ENCODE results near the gene DNAJC17.

The DNAJC17 gene, protein sequence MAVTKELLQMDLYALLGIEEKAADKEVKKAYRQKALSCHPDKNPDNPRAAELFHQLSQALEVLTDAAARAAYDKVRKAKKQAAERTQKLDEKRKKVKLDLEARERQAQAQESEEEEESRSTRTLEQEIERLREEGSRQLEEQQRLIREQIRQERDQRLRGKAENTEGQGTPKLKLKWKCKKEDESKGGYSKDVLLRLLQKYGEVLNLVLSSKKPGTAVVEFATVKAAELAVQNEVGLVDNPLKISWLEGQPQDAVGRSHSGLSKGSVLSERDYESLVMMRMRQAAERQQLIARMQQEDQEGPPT

DNA sequence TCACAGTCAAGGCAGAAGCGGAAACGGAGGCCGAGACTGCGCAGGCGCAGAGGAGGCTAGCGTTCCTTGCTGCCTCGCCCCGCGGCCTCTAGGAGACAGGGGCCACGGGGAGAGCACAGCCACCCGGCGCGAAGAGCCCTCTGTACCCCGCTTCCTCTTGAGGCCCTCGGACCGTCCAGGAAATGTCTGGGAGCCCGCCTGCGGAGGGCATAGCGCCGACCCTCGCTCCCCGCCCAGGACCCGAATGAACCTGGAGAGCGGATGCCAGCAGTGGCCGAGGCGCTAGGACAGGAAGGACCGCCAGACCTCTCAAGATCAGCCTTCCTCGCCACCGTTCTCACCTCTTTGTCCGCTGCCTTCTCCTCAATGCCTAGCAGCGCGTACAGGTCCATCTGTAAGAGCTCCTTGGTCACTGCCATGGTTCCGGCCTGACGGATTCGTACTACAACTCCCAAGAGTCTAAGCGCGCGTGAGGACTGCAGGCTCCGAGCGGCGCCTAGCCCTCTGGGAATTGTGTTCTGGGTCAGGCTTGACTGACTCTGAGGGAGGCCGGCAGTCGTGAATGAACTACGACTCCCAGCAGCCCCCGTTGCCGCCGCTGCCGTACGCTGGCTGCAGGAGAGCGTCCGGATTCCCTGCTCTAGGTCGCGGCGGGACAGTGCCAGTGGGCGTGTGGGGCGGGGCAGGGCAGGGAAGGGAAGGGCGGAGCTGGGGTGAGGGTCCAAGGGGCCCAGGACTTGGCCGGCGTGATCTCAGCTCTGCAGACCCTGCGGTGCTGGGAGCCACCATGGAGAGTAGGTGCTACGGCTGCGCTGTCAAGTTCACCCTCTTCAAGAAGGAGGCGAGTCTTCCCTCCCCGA lies at the start of gene DNAJC17, which contains the start of gene ZFYVE19:
TSS of gene DNAJC17 (minus strand) at position 446 of the 860 bp plus-strand sequence. CDS start at position 419, 27 bp downstream.
TSS of gene ZFYVE19 (plus strand) at position 62 of the 860 bp plus-strand sequence. CDS start at position 563, 501 bp downstream.
- Histone ChIP-seq H3K36me3 (ENCODE audit: insufficient read depth, low read length) (peaks cover 9% of the 10 kb centered on the region), H3K9ac (ENCODE audit: low read length) (peak within 1 kb of the TSS; percentile 93), H3K27me3 (ENCODE audit: control insufficient read depth in 1 of 2, insufficient read depth in 2 of 2, low read length in 2 of 2) (no peaks in the 10 kb centered on the region), H3K4me1 (ENCODE audit: insufficient read depth, low read length) (peaks cover 15% of the 10 kb centered on the region), H3K4me3 (ENCODE audit: low read depth in 1 of 2, low read length in 2 of 2) (peak within 1 kb of the TSS; percentile 60 to 100), H3K27ac (ENCODE audit: low read depth, low read length) (peak within 1 kb of the TSS; percentile 90), H3K9me3 (ENCODE audit: low read length) (no peaks in the 10 kb centered on the region)

DNA sequence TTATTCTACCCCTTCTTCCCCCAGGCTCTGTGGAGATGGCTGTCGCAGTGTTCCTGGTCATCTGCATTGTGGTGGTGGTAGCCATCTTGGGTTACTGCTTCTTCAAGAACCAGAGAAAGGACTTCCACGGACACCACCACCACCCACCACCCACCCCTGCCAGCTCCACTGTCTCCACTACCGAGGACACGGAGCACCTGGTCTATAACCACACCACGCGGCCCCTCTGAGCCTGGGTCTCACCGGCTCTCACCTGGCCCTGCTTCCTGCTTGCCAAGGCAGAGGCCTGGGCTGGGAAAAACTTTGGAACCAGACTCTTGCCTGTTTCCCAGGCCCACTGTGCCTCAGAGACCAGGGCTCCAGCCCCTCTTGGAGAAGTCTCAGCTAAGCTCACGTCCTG lies 49.5 kb upstream of the DNAJC17 start:
- Histone ChIP-seq H3K9me3 (ENCODE audit: low read length) (no peaks in the 10 kb centered on the region), H3K27me3 (ENCODE audit: control insufficient read depth in 1 of 2, insufficient read depth in 2 of 2, low read length in 2 of 2) (peaks cover 0 to 9% of the 10 kb centered on the region in 2 donors), H3K27ac (ENCODE audit: low read depth, low read length) (no peak overlapping the region), H3K36me3 (ENCODE audit: insufficient read depth, low read length) (no peaks in the 10 kb centered on the region), H3K4me3 (ENCODE audit: low read depth in 1 of 2, low read length in 2 of 2) (no peak overlapping the region), H3K4me1 (ENCODE audit: insufficient read depth, low read length) (no peaks in the 10 kb centered on the region), H3K9ac (ENCODE audit: low read length) (no peak overlapping the region)

DNA sequence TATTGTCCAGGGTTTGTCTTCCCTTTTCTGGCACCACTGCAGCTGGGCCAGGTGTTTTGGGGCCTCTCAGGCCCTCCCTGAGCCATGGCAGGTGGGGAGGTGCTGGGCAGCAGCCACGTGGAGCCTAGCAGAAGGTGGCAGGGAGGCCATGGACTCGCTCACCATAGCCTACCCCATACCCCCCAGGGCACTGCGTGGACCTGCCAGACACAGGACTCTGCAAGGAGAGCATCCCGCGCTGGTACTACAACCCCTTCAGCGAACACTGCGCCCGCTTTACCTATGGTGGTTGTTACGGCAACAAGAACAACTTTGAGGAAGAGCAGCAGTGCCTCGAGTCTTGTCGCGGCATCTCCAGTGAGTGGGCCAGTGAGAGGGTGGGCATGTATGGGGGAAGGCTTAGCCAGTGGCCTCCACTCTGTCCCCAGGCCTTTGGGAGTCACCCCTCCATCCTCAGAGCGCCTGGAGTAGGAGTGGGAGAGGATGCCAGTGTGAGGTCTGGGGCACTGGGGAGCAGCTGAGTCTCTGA lies 48.5 kb upstream of the DNAJC17 start:
- no peaks in the 10 kb centered on the region for H3K9me3 ChIP-seq (ENCODE audit: low read length)
- H3K27me3 ChIP-seq (ENCODE audit: control insufficient read depth in 1 of 2, insufficient read depth in 2 of 2, low read length in 2 of 2) = peaks cover 0 to 9% of the 10 kb centered on the region in 2 donors
- no peak overlapping the region for H3K4me3 ChIP-seq (ENCODE audit: low read depth in 1 of 2, low read length in 2 of 2)
- H3K36me3 ChIP-seq (ENCODE audit: insufficient read depth, low read length) = no peaks in the 10 kb centered on the region
- no peak overlapping the region for H3K27ac ChIP-seq (ENCODE audit: low read depth, low read length)
- H3K9ac ChIP-seq (ENCODE audit: low read length) = no peak overlapping the region
- no peaks in the 10 kb centered on the region for H3K4me1 ChIP-seq (ENCODE audit: insufficient read depth, low read length)

DNA sequence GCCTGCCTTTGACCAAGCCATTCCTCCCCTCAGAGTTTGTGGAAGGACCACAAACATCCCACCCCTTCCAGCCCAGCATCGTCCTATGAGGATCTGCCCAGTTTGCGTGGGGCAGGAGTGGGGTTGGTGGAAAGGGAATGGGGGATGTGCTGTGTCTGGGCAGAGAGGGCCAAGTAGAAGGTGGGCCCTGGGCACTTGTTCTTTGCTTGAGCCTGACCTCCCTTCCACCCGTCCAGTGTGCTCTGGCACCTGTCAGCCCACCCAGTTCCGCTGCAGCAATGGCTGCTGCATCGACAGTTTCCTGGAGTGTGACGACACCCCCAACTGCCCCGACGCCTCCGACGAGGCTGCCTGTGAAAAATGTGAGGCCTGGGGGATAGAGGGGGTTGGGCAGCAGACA lies 46.9 kb upstream of the DNAJC17 start:
- Histone ChIP-seq H3K9me3 (ENCODE audit: low read length) (no peaks in the 10 kb centered on the region), H3K4me1 (ENCODE audit: insufficient read depth, low read length) (no peaks in the 10 kb centered on the region), H3K36me3 (ENCODE audit: insufficient read depth, low read length) (no peaks in the 10 kb centered on the region), H3K27me3 (ENCODE audit: control insufficient read depth in 1 of 2, insufficient read depth in 2 of 2, low read length in 2 of 2) (peaks cover 0 to 5% of the 10 kb centered on the region in 2 donors), H3K4me3 (ENCODE audit: low read depth in 1 of 2, low read length in 2 of 2) (no peak overlapping the region), H3K9ac (ENCODE audit: low read length) (no peak overlapping the region), H3K27ac (ENCODE audit: low read depth, low read length) (no peak overlapping the region)

DNA sequence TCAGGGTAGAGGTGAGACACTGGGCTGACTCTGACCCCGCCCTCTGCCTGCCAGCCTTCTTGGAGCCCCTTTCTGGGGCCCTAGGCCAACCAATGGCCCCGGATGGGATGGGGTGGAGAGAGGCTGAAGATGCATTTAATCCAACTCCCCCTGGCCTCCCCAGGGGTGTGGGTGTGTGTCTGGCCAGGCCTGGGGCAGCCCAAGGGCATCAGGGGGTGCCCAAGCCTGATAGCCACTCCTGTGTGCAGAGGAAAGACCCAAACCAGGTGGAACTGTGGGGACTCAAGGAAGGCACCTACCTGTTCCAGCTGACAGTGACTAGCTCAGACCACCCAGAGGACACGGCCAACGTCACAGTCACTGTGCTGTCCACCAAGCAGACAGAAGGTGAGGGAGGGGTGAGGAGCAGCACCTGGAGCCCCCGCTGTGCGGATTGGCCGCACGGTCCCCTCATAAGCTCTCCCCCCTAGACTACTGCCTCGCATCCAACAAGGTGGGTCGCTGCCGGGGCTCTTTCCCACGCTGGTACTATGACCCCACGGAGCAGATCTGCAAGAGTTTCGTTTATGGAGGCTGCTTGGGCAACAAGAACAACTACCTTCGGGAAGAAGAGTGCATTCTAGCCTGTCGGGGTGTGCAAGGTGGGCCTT lies 46.1 kb upstream of the DNAJC17 start:
- Histone ChIP-seq H3K4me1 (ENCODE audit: insufficient read depth, low read length) (no peaks in the 10 kb centered on the region), H3K36me3 (ENCODE audit: insufficient read depth, low read length) (no peaks in the 10 kb centered on the region), H3K4me3 (ENCODE audit: low read depth in 1 of 2, low read length in 2 of 2) (no peak overlapping the region), H3K27me3 (ENCODE audit: control insufficient read depth in 1 of 2, insufficient read depth in 2 of 2, low read length in 2 of 2) (no peaks in the 10 kb centered on the region), H3K27ac (ENCODE audit: low read depth, low read length) (no peak overlapping the region), H3K9me3 (ENCODE audit: low read length) (no peaks in the 10 kb centered on the region), H3K9ac (ENCODE audit: low read length) (no peak overlapping the region)

GRCh38 chr15:40852529-40852928 lies 45.3 kb upstream of the DNAJC17 start:
- no peak overlapping the region for H3K9ac ChIP-seq (ENCODE audit: low read length)
- no peak overlapping the region for H3K27ac ChIP-seq (ENCODE audit: low read depth, low read length)
- H3K4me3 ChIP-seq (ENCODE audit: low read depth in 1 of 2, low read length in 2 of 2) = no peak overlapping the region
- H3K27me3 ChIP-seq (ENCODE audit: control insufficient read depth in 1 of 2, insufficient read depth in 2 of 2, low read length in 2 of 2) = no peaks in the 10 kb centered on the region
- H3K36me3 ChIP-seq (ENCODE audit: insufficient read depth, low read length) = no peaks in the 10 kb centered on the region
- H3K9me3 ChIP-seq (ENCODE audit: low read length) = no peaks in the 10 kb centered on the region
- no peaks in the 10 kb centered on the region for H3K4me1 ChIP-seq (ENCODE audit: insufficient read depth, low read length)

- Histone ChIP-seq H3K27ac (ENCODE audit: low read depth, low read length) (no peak overlapping the region), H3K4me3 (ENCODE audit: low read depth in 1 of 2, low read length in 2 of 2) (no peak overlapping the region), H3K4me1 (ENCODE audit: insufficient read depth, low read length) (no peaks in the 10 kb centered on the region), H3K27me3 (ENCODE audit: control insufficient read depth in 1 of 2, insufficient read depth in 2 of 2, low read length in 2 of 2) (peaks cover 6 to 14% of the 10 kb centered on the region in 2 donors), H3K9me3 (ENCODE audit: low read length) (no peaks in the 10 kb centered on the region), H3K36me3 (ENCODE audit: insufficient read depth, low read length) (no peaks in the 10 kb centered on the region), H3K9ac (ENCODE audit: low read length) (no peak overlapping the region)
Measured at GRCh38 chr15:40850576-40851112, 43.4 kb upstream of the DNAJC17 start.

DNA sequence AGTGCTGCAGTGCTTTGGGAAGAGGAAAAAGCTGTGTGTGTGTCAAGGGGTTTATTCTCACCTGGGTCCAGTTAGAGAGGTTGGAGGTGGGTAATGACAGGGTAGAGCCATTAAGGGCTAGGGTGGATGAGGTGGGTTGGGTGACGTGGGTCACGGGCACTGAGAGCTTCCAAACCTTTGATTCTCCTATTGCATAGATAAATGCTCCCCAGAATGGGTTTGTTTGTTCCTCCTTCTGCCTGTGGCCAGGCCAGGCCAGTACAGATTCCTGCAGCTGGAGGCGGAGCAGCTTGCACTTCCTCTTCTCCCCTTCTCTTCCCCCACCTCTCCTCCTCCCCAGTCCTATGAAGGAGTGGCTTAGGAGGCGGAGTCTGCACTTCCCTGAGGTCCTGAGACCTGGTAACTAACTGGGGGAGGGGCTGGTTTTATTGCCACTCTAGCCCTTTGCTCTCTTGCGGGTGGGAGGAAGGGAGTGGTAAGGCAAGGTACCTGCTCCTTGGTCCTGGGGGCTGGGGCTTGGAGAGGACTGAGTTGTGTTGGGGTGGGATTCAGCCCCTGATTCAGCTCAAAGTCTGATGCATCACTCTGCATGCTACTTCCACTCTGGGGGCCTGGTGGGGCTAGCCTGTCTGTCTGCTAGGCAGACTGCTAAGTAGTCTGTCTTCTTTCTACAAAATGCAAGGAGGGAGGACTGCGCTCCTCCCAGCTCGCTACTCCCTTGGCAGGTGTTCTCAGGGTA lies 40.1 kb upstream of the DNAJC17 start:
- Histone ChIP-seq H3K9me3 (ENCODE audit: low read length) (no peaks in the 10 kb centered on the region), H3K9ac (ENCODE audit: low read length) (no peak overlapping the region), H3K27me3 (ENCODE audit: control insufficient read depth in 1 of 2, insufficient read depth in 2 of 2, low read length in 2 of 2) (peaks cover 20 to 42% of the 10 kb centered on the region in 2 donors), H3K4me3 (ENCODE audit: low read depth in 1 of 2, low read length in 2 of 2) (no peak overlapping the region), H3K4me1 (ENCODE audit: insufficient read depth, low read length) (peaks cover 6% of the 10 kb centered on the region), H3K36me3 (ENCODE audit: insufficient read depth, low read length) (no peaks in the 10 kb centered on the region), H3K27ac (ENCODE audit: low read depth, low read length) (no peak overlapping the region)

DNA sequence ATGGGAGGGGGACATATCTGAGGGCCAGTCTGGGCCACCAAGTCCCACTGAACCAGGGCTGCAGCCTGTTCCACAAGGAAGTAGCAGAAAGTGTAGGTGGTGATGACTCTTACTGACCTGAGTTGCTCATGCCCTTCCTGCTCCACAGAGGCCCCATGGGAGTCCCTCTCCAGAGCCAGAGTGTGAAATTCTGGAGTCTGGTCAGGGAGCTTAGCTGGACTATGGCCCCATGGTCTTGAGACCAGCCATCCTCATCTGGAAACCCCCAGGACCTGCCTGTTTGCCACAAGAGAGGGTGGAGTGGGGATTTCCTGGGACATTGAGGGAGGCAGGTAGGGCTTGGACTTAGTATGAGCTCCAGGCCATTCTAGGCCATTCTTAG lies 39.6 kb upstream of the DNAJC17 start:
- Histone ChIP-seq H3K36me3 (ENCODE audit: insufficient read depth, low read length) (no peaks in the 10 kb centered on the region), H3K9me3 (ENCODE audit: low read length) (no peaks in the 10 kb centered on the region), H3K4me3 (ENCODE audit: low read depth in 1 of 2, low read length in 2 of 2) (no peak overlapping the region), H3K4me1 (ENCODE audit: insufficient read depth, low read length) (peaks cover 6% of the 10 kb centered on the region), H3K27me3 (ENCODE audit: control insufficient read depth in 1 of 2, insufficient read depth in 2 of 2, low read length in 2 of 2) (peaks cover 20 to 42% of the 10 kb centered on the region in 2 donors), H3K27ac (ENCODE audit: low read depth, low read length) (no peak overlapping the region), H3K9ac (ENCODE audit: low read length) (no peak overlapping the region)

GRCh38 chr15:40845511-40846284 lies 38.4 kb upstream of the DNAJC17 start:
- H3K4me1 ChIP-seq (ENCODE audit: insufficient read depth, low read length) = peaks cover 6% of the 10 kb centered on the region
- H3K9ac ChIP-seq (ENCODE audit: low read length) = no peak overlapping the region
- no peaks in the 10 kb centered on the region for H3K36me3 ChIP-seq (ENCODE audit: insufficient read depth, low read length)
- H3K4me3 ChIP-seq (ENCODE audit: low read depth in 1 of 2, low read length in 2 of 2) = no peak overlapping the region
- H3K27me3 ChIP-seq (ENCODE audit: control insufficient read depth in 1 of 2, insufficient read depth in 2 of 2, low read length in 2 of 2) = peaks cover 20 to 42% of the 10 kb centered on the region in 2 donors
- no peak overlapping the region for H3K27ac ChIP-seq (ENCODE audit: low read depth, low read length)
- no peaks in the 10 kb centered on the region for H3K9me3 ChIP-seq (ENCODE audit: low read length)
